ENCODE results near the gene PRR15. TPM values are rescaled to one million over a fixed set of nuclear protein-coding genes. Genes with fewer than 3 reads are reported as not detected.

PRR15 gene
- total RNA-seq, 1 experiment from 2014 or later = 2.9 TPM

GRCh38 chr7:29565982-29566746 is 2.5 kb downstream of the PRR15 start:
- H3K9ac ChIP-seq (ENCODE audit: low read length) = no peak overlapping the region
- no peaks in the 10 kb centered on the region for H3K79me2 ChIP-seq (ENCODE audit: insufficient read depth, low read length)
- BruUV-seq (replicated peaks) = no TSS peak
- ChIA-PET POLR2A (no interaction called here), CTCF (no interaction called here), RAD21 (ENCODE audit: low non-redundant PET in 1 of 2, low total read pairs in 2 of 2, uncharacterized antibody in 2 of 2, unreplicated experiment in 2 of 2) (no interaction called here)
- DNase-seq (ENCODE audit: low read depth, low spot score) (no peak), ATAC-seq (no peak)
- no peaks in the 10 kb centered on the region for H4K20me1 ChIP-seq (ENCODE audit: insufficient read depth)
- H3K9me3 ChIP-seq (ENCODE audit: control insufficient read depth in 1 of 2, insufficient read depth in 1 of 2, low read depth in 1 of 2, low read length in 2 of 2) = no peaks in the 10 kb centered on the region
- no peaks in the 10 kb centered on the region for H3K9me2 ChIP-seq (ENCODE audit: insufficient read depth)
- no peaks in the 10 kb centered on the region for H3K36me3 ChIP-seq (ENCODE audit: control insufficient read depth in 1 of 2, insufficient read depth in 2 of 2, low read length in 2 of 2)
- H3K4me2 ChIP-seq (ENCODE audit: low read length) = no peak overlapping the region
- H3K27ac ChIP-seq (ENCODE audit: low read depth, low read length) = no peak overlapping the region
- H3K4me1 ChIP-seq (ENCODE audit: control insufficient read depth in 1 of 2, insufficient read depth in 2 of 2, low read length in 2 of 2) = peaks cover 6 to 19% of the 10 kb centered on the region in 2 experiments; a peak in 2 of 4 replicates
- intact Hi-C loops (cut with micrococcal nuclease) = no loop called here
- H3K4me3 ChIP-seq (replicated peaks in 1 of 2; ENCODE audit: low read depth in 1 of 2, low read length in 2 of 2) = no peak overlapping the region
- H3K27me3 ChIP-seq (ENCODE audit: insufficient read depth, low read length) = no peaks in the 10 kb centered on the region
- H2AFZ ChIP-seq (ENCODE audit: low read depth, low read length, poor library complexity, severe bottlenecking) = no peak overlapping the region
- TF ChIP-seq EZH2phosphoT487 (IDR thresholded peaks at IDR 0.05; ENCODE audit: borderline replicate concordance) = no peak
- TF ChIP-seq CTCF (IDR thresholded peaks at IDR 0.05 in 2 of 3, conservative IDR thresholded peaks at IDR 0.05 in 1 of 3; ENCODE audit: borderline replicate concordance in 1 of 3, insufficient read depth in 1 of 3, low read depth in 2 of 3, low read length in 2 of 3) = no peak
- TF ChIP-seq EGR1 (IDR thresholded peaks at IDR 0.05; ENCODE audit: low read depth) = no peak

- CTCF ChIA-PET = no interaction called here
- no peaks in the 10 kb centered on the region for H3K79me2 ChIP-seq (ENCODE audit: insufficient read depth, low read length)
- no peak overlapping the region for H2AFZ ChIP-seq (ENCODE audit: low read depth, low read length, poor library complexity, severe bottlenecking)
- no peak overlapping the region for H3K4me2 ChIP-seq (ENCODE audit: low read length)
- H3K9me2 ChIP-seq (ENCODE audit: insufficient read depth) = no peaks in the 10 kb centered on the region
- BruUV-seq (replicated peaks) = no TSS peak
- H3K27ac ChIP-seq (ENCODE audit: low read depth, low read length) = no peak overlapping the region
- no peak overlapping the region for H3K9ac ChIP-seq (ENCODE audit: low read length)
- H4K20me1 ChIP-seq (ENCODE audit: insufficient read depth) = no peaks in the 10 kb centered on the region
- no peaks in the 10 kb centered on the region for H3K9me3 ChIP-seq (ENCODE audit: control insufficient read depth in 1 of 2, insufficient read depth in 1 of 2, low read depth in 1 of 2, low read length in 2 of 2)
- H3K4me1 ChIP-seq (ENCODE audit: control insufficient read depth in 1 of 2, insufficient read depth in 2 of 2, low read length in 2 of 2) = peaks cover 5 to 19% of the 10 kb centered on the region in 2 experiments; a peak in 2 of 4 replicates
- POLR2A ChIA-PET = no interaction called here
- ATAC-seq (no peak), DNase-seq (ENCODE audit: low read depth, low spot score) (no peak)
- H3K36me3 ChIP-seq (ENCODE audit: control insufficient read depth in 1 of 2, insufficient read depth in 2 of 2, low read length in 2 of 2) = no peaks in the 10 kb centered on the region
- H3K4me3 ChIP-seq (replicated peaks in 1 of 2; ENCODE audit: low read depth in 1 of 2, low read length in 2 of 2) = no peak overlapping the region
- RAD21 ChIA-PET (ENCODE audit: low non-redundant PET in 1 of 2, low total read pairs in 2 of 2, uncharacterized antibody in 2 of 2, unreplicated experiment in 2 of 2) = no interaction called here
- H3K27me3 ChIP-seq (ENCODE audit: insufficient read depth, low read length) = no peaks in the 10 kb centered on the region
- intact Hi-C loops (cut with micrococcal nuclease) = no loop called here
- TF ChIP-seq ZNF274 (IDR thresholded peaks at IDR 0.05; ENCODE audit: low read depth, low read length) = no peak
- TF ChIP-seq, protein P1, sequence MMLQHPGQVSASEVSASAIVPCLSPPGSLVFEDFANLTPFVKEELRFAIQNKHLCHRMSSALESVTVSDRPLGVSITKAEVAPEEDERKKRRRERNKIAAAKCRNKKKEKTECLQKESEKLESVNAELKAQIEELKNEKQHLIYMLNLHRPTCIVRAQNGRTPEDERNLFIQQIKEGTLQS (IDR thresholded peaks at IDR 0.05) = no peak
- no peak for TF ChIP-seq ZBTB33 (IDR thresholded peaks at IDR 0.05; ENCODE audit: extremely low read depth, insufficient replicate concordance, low read length)
- TF ChIP-seq, protein P2, sequence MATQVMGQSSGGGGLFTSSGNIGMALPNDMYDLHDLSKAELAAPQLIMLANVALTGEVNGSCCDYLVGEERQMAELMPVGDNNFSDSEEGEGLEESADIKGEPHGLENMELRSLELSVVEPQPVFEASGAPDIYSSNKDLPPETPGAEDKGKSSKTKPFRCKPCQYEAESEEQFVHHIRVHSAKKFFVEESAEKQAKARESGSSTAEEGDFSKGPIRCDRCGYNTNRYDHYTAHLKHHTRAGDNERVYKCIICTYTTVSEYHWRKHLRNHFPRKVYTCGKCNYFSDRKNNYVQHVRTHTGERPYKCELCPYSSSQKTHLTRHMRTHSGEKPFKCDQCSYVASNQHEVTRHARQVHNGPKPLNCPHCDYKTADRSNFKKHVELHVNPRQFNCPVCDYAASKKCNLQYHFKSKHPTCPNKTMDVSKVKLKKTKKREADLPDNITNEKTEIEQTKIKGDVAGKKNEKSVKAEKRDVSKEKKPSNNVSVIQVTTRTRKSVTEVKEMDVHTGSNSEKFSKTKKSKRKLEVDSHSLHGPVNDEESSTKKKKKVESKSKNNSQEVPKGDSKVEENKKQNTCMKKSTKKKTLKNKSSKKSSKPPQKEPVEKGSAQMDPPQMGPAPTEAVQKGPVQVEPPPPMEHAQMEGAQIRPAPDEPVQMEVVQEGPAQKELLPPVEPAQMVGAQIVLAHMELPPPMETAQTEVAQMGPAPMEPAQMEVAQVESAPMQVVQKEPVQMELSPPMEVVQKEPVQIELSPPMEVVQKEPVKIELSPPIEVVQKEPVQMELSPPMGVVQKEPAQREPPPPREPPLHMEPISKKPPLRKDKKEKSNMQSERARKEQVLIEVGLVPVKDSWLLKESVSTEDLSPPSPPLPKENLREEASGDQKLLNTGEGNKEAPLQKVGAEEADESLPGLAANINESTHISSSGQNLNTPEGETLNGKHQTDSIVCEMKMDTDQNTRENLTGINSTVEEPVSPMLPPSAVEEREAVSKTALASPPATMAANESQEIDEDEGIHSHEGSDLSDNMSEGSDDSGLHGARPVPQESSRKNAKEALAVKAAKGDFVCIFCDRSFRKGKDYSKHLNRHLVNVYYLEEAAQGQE (IDR thresholded peaks at IDR 0.05; ENCODE audit: low read depth) = no peak
- TF ChIP-seq SRF (IDR thresholded peaks at IDR 0.05; ENCODE audit: low read depth) = no peak
- TF ChIP-seq FOSL1 (IDR thresholded peaks at IDR 0.05; ENCODE audit: low read depth) = no peak
- TF ChIP-seq JUND (IDR thresholded peaks at IDR 0.05) = no peak
- TF ChIP-seq ZFX (IDR thresholded peaks at IDR 0.05) = no peak
Observed at GRCh38 chr7:29567174-29567573, 3.5 kb downstream of the PRR15 start.
